Chondrocyte (in vitro differentiated cells): ENCODE measurements around the gene TPX2. TPM values are rescaled to one million over a fixed set of nuclear protein-coding genes. Genes with fewer than 3 reads are reported as not detected.
A peak's percentile ranks its signal among the peaks of the same experiment; 100 is the strongest.

Experiments used
- DNase-seq: peaks from one replicate; pipeline ENCODE4 v3.0.0; 2021; ENCODE audit warnings: mixed read lengths, low spot score
- H3K27ac Mint-ChIP-seq: one replicate; pipeline ENCODE4 v1.8.0; 2021; ENCODE audit warnings: mild to moderate bottlenecking, moderate library complexity, mixed read lengths; ENCODE audit not compliant: unreplicated experiment
- H3K27me3 Mint-ChIP-seq: 2 replicates; pipeline ENCODE4 v1.8.0; 2021; ENCODE audit warnings: low read depth, mixed read lengths
- H3K36me3 Mint-ChIP-seq: 2 replicates; pipeline ENCODE4 v1.8.0; 2021; ENCODE audit warnings: low read depth, mixed read lengths
- H3K4me1 Mint-ChIP-seq: 2 replicates; pipeline ENCODE4 v1.8.0; 2021; ENCODE audit warnings: low read depth, mild to moderate bottlenecking, mixed read lengths
- H3K4me3 Mint-ChIP-seq: one replicate; pipeline ENCODE4 v1.8.0; 2021; ENCODE audit warnings: mild to moderate bottlenecking, moderate library complexity, mixed read lengths; ENCODE audit not compliant: unreplicated experiment
- H3K9me3 Mint-ChIP-seq: 2 replicates; pipeline ENCODE4 v1.8.0; 2021; ENCODE audit warnings: low read depth, mixed read lengths
- total RNA-seq: library from RNA; stranded (reverse); gene quantifications from 3 replicates; pipeline ENCODE4 v1.2.1, GENCODE V29; 2021
- TF ChIP-seq, protein P1 (sequence below): fragments of 200-600 bp; sonication (generic); IDR thresholded peaks from 2 replicates; pipeline ENCODE4 v1.5.0; 2021; ENCODE audit warnings: antibody characterized with exemption, mild to moderate bottlenecking, moderate library complexity

TPX2 gene
- total RNA-seq, 1 donor from 2014 or later: 49.6 TPM

DNA sequence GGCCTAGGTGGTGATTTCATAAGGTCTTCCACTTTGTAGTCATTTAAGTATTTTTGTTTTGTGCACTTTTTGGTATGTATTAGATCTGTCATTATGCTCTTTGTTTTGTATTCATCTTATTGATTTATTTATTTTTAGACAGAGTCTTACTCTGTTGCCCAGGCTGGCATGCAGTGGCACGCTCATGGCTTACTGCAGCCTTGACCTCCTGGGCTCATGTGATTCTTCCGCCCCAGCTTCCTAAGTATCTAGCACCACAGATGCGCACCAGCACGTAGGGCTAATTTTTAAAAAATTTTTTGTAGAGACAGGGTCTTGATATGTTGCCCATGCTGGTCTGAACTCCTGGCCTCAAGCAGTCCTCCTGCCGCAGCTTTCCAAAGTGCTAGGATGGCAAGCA lies 30.6 kb downstream of the TPX2 start:
- Mint-ChIP-seq H3K36me3 (peaks cover 36% of the 10 kb centered on the region), H3K27ac (peak overlapping the region; percentile 17), H3K27me3 (no peaks in the 10 kb centered on the region), H3K9me3 (peaks cover 7% of the 10 kb centered on the region), H3K4me1 (peaks cover 16% of the 10 kb centered on the region), H3K4me3 (no peak overlapping the region)
- no peak for DNase-seq
- TF ChIP-seq, protein P1, sequence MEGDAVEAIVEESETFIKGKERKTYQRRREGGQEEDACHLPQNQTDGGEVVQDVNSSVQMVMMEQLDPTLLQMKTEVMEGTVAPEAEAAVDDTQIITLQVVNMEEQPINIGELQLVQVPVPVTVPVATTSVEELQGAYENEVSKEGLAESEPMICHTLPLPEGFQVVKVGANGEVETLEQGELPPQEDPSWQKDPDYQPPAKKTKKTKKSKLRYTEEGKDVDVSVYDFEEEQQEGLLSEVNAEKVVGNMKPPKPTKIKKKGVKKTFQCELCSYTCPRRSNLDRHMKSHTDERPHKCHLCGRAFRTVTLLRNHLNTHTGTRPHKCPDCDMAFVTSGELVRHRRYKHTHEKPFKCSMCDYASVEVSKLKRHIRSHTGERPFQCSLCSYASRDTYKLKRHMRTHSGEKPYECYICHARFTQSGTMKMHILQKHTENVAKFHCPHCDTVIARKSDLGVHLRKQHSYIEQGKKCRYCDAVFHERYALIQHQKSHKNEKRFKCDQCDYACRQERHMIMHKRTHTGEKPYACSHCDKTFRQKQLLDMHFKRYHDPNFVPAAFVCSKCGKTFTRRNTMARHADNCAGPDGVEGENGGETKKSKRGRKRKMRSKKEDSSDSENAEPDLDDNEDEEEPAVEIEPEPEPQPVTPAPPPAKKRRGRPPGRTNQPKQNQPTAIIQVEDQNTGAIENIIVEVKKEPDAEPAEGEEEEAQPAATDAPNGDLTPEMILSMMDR: no peak

DNA sequence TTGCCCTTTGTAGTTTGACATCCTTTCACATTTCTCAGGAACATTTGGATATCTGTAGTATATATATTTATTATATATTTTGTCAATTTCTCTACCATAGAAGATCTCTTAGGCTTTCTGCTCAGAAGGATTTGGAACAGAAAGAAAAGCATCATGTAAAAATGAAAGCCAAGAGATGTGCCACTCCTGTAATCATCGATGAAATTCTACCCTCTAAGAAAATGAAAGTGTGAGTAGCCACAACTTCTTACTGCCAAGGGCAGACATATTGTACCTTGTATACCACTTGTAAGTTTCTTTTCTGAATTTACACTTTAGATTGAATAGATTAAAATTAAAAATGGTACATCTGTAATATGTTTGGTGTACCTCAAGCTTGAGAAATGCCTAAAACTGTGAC lies 31.2 kb downstream of the TPX2 start:
- Mint-ChIP-seq H3K9me3 (peaks cover 6% of the 10 kb centered on the region), H3K4me1 (peaks cover 11% of the 10 kb centered on the region), H3K27me3 (no peaks in the 10 kb centered on the region), H3K36me3 (peaks cover 34% of the 10 kb centered on the region), H3K4me3 (no peak overlapping the region), H3K27ac (no peak overlapping the region)
- no peak for DNase-seq
- TF ChIP-seq, protein P1: no peak

DNA sequence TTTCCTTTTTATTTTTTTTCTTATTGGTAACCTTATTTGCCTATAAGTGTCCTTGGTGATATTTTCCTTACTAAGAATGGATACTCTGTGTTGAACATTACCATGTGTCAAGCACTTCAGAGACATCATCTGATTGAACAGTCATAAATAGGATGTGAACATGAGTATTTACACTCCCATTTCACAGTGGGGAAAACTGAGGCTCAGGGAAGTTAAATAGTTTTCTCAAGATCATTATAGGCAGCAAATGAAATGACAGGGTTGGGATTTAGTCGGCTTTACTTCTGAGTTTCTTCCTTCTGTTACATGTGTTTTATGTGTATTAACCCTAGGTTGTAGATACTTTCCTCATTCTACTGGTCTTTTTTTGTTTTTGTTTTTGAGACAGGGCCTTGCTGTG lies 35.3 kb downstream of the TPX2 start:
- no peak overlapping the region for H3K27ac Mint-ChIP-seq

DNA sequence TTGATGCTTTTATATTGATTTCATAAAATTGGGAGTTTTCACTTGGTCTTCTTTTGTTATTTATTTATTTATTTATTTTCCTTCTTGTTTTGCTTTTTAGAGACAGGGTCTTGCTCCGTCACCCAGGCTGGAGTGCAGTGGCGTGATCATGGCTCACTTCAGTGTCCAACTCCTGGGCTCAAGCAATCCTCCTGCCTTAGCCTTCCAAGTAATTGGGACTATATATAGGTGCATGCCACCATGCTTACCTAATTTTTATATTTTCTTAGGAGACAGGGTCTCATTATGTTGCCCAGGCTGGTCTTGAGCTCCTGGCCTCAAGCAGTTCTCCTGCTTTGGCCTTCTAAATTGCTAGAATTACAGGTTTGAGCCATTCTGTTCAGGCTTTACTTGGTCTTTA lies 41.7 kb downstream of the TPX2 start:
- TF ChIP-seq, protein P1: no peak
- no peak overlapping the region for H3K27ac Mint-ChIP-seq
- no peak overlapping the region for H3K4me3 Mint-ChIP-seq
- no peaks in the 10 kb centered on the region for H3K9me3 Mint-ChIP-seq
- no peak for DNase-seq
- H3K36me3 Mint-ChIP-seq: peaks cover 41% of the 10 kb centered on the region
- H3K27me3 Mint-ChIP-seq: no peaks in the 10 kb centered on the region
- no peaks in the 10 kb centered on the region for H3K4me1 Mint-ChIP-seq

More for the DNA sequence above, 35.3 kb downstream of the TPX2 start:
- Mint-ChIP-seq H3K9me3 (no peaks in the 10 kb centered on the region), H3K4me1 (peaks cover 5% of the 10 kb centered on the region), H3K36me3 (peaks cover 46% of the 10 kb centered on the region), H3K4me3 (no peak overlapping the region), H3K27me3 (no peaks in the 10 kb centered on the region)
- DNase-seq: no peak
- TF ChIP-seq, protein P1: no peak

DNA sequence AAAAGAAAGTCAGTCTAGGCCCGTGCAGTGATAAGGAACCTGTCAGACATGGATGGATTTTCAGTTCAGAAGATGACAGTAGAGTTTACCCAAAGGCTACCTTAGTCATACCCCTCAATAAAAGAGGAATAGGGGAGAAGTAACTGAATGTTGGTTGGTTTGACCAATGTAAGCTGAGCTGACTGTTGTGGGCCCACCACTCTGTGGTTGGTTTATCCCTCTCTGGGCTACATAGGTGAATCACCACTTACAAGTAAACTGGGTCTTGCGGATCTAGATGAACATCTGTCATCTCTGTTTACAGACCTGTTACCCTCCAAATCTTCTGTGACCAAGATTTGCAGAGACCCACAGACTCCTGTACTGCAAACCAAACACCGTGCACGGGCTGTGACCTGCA lies 42.9 kb downstream of the TPX2 start:
- no peaks in the 10 kb centered on the region for H3K9me3 Mint-ChIP-seq
- no peak for DNase-seq
- H3K27ac Mint-ChIP-seq: no peak overlapping the region
- H3K4me3 Mint-ChIP-seq: no peak overlapping the region
- peaks cover 36% of the 10 kb centered on the region for H3K36me3 Mint-ChIP-seq
- H3K27me3 Mint-ChIP-seq: no peaks in the 10 kb centered on the region
- H3K4me1 Mint-ChIP-seq: no peaks in the 10 kb centered on the region
- TF ChIP-seq, protein P1: no peak
